K562 (cell line): ENCODE measurements around the gene TTC27. TPM values are rescaled to one million over a fixed set of nuclear protein-coding genes. Genes with fewer than 3 reads are reported as not detected.

Source experiments
- ADNP ChIP-seq: fragments of 200-800 bp; sonication (Bioruptor generic); IDR thresholded peaks from 2 replicates; pipeline ENCODE4 v1.6.1; 2016; ENCODE audit warnings: missing genetic modification characterization, missing compliant biosample characterization
- ARHGAP35 ChIP-seq: fragments of 450-650 bp; IDR thresholded peaks from 2 replicates; pipeline ENCODE4 v1.6.1; 2018; ENCODE audit not compliant: partially characterized antibody
- ARNT ChIP-seq, 2 experiments: fragments of 450-650 bp; IDR thresholded peaks; 2 replicates each; pipeline ENCODE4 v1.6.1; 2016; ENCODE audit warnings: mild to moderate bottlenecking in 1 of 2
- ELF2 ChIP-seq: fragments of 250-450 bp; sonication (Bioruptor Pico); IDR thresholded peaks from 2 replicates; pipeline ENCODE4 v1.5.0; 2021; ENCODE audit warnings: mild to moderate bottlenecking
- FUS ChIP-seq: fragments of 200-400 bp; formaldehyde crosslinking; optimal IDR thresholded peaks from 2 replicates; pipeline ENCODE3; 2017; ENCODE audit warnings: low read depth, low read length
- GATAD2B ChIP-seq: fragments of 450-650 bp; IDR thresholded peaks from 2 replicates; pipeline ENCODE4 v1.6.1; 2017; ENCODE audit warnings: mild to moderate bottlenecking, borderline replicate concordance
- HES1 ChIP-seq: fragments of 450-650 bp; IDR thresholded peaks from 2 replicates; pipeline ENCODE4 v1.6.1; 2016; ENCODE audit warnings: low read depth, mild to moderate bottlenecking, moderate library complexity
- ID3 ChIP-seq, 2 experiments: fragments of 250-450 bp in 1 of 2; fragments of 450-650 bp in 1 of 2; sonication (Bioruptor Pico) in 1 of 2; IDR thresholded peaks; 2 replicates each; pipeline versions ENCODE4 v1.6.1 to v1.8.0; 2016 to 2021; ENCODE audit warnings: mild to moderate bottlenecking in 2 of 2, moderate library complexity in 2 of 2, missing compliant biosample characterization in 1 of 2, missing genetic modification characterization in 1 of 2
- KLF13 ChIP-seq: fragments of 450-650 bp; IDR thresholded peaks from 2 replicates; pipeline ENCODE4 v1.6.1; 2016; ENCODE audit warnings: missing genetic modification characterization, low read depth, mild to moderate bottlenecking, missing compliant biosample characterization, moderate library complexity, borderline replicate concordance
- MEIS2 ChIP-seq: fragments of 450-650 bp; IDR thresholded peaks from 2 replicates; pipeline ENCODE4 v1.6.1; 2014; ENCODE audit warnings: mild to moderate bottlenecking; ENCODE audit not compliant: partially characterized antibody
- NFE2 ChIP-seq: IDR thresholded peaks from 2 replicates; pipeline ENCODE4 v1.6.1; 2014; ENCODE audit warnings: antibody characterized with exemption, low read depth
- PHF21A ChIP-seq: fragments of 450-650 bp; IDR thresholded peaks from 2 replicates; pipeline ENCODE4 v1.6.1; 2017; ENCODE audit warnings: low read depth, borderline replicate concordance
- POU5F1 ChIP-seq: fragments of 150-350 bp; IDR thresholded peaks from 2 replicates; pipeline ENCODE4 v1.6.1; 2014; ENCODE audit warnings: borderline replicate concordance, low read length, low read depth, mild to moderate bottlenecking; ENCODE audit not compliant: partially characterized antibody
- RNF2 ChIP-seq: sonication (generic); IDR thresholded peaks from 2 replicates; pipeline ENCODE4 v1.6.1; 2016
- TCF7 ChIP-seq: sonication (generic); IDR thresholded peaks from 2 replicates; pipeline ENCODE4 v1.6.1; 2016; ENCODE audit warnings: antibody characterized with exemption, borderline replicate concordance
- TEAD4 ChIP-seq, 2 experiments: sonication (generic) in 1 of 2; formaldehyde crosslinking in 1 of 2; IDR thresholded peaks; 2 replicates each; pipeline versions ENCODE4 v1.6.1 to v1.8.0; 2012 to 2022; ENCODE audit warnings: borderline replicate concordance in 1 of 2, inconsistent platforms in 1 of 2, low read length in 1 of 2, mild to moderate bottlenecking in 1 of 2, missing genetic modification reagents in 1 of 2
- ZBTB12 ChIP-seq: fragments of 250-450 bp; sonication (Bioruptor Pico); IDR thresholded peaks from 2 replicates; pipeline ENCODE4 v1.4.0; 2020
- ZNF3 ChIP-seq: fragments of 250-450 bp; sonication (Bioruptor Pico); IDR thresholded peaks from 2 replicates; pipeline ENCODE4 v1.5.0; 2021; ENCODE audit warnings: mild to moderate bottlenecking, moderate library complexity
- ZNF395 ChIP-seq: fragments of 200-800 bp; sonication (Bioruptor generic); IDR thresholded peaks from 2 replicates; pipeline ENCODE4 v1.6.1; 2017; ENCODE audit warnings: missing genetic modification characterization, missing compliant biosample characterization
- ZNF717 ChIP-seq: fragments of 250-450 bp; sonication (Bioruptor Pico); IDR thresholded peaks from 2 replicates; pipeline ENCODE4 v1.5.0; 2021
- polyA plus RNA-seq, 8 experiments: library from polyadenylated mRNA; depleted of rRNA in 4 of 8; stranded (reverse) in 5 of 8; unstranded in 3 of 8; fragments of >200 nt; fragmentation: Nextera tagmentation in 2 of 8; fragmentation: Illumina TruSeq in 1 of 8; extraction: Ambion mirVana in 2 of 8; extraction: Trizol in 1 of 8; gene quantifications; 2 replicates each; pipeline versions ENCODE4 v1.2.1 to v1.2.3, GENCODE V29; 2011 to 2014; ENCODE audit warnings: inconsistent platforms in 1 of 8, missing spikeins in 1 of 8
- total RNA-seq, 7 experiments: library from RNA; depleted of rRNA in 6 of 7; stranded (reverse); fragments of >200 nt in 6 of 7; fragmentation: Illumina TruSeq in 2 of 7; extraction: Trizol in 2 of 7; gene quantifications; 2 replicates each; pipeline versions ENCODE4 v1.2.1 to v1.2.3, GENCODE V29; 2011 to 2021; ENCODE audit warnings: low replicate concordance in 1 of 7

The TTC27 gene
- total and polyA plus RNA-seq, 9 of the 15 experiments (the other 6 are each of a cell fraction or from before 2014, with no cell fraction given): 44.3 to 93.4 (median 57.3) TPM

GRCh38 chr2:32768387-32769174 is 140.7 kb downstream of the TTC27 start (continued):
- TF ChIP-seq HES1: peak; percentile 94
- TF ChIP-seq POU5F1: no peak
- TF ChIP-seq ZNF717 (CRISPR knock-in tag): no peak
- no peak for TF ChIP-seq KLF13 (tag)
- no peak for TF ChIP-seq ZBTB12 (CRISPR knock-in tag)
- no peak for TF ChIP-seq FUS
- peak; percentile 29; the same call in 1 of the 2 replicates for TF ChIP-seq TCF7
- peak; percentile 78 for TF ChIP-seq ZNF395
- no peak for TF ChIP-seq ZNF3
- TF ChIP-seq ARHGAP35: no peak
- no peak for TF ChIP-seq PHF21A
- TF ChIP-seq ID3 (CRISPR knock-in tag; IDR thresholded peaks at IDR 0.05): no peak
- TF ChIP-seq ID3 (tag; IDR thresholded peaks at IDR 0.05): peak; percentile 48; the same call in 1 of the 2 replicates
- peak; percentile 81 for TF ChIP-seq NFE2
- peak; percentile 83 to 96; a peak in 3 of 4 replicates for TF ChIP-seq ARNT (IDR thresholded peaks at IDR 0.05)
- TF ChIP-seq TEAD4 (IDR thresholded peaks at IDR 0.05; ENCODE audit: low read length): peak; percentile 100
- TF ChIP-seq TEAD4 (CRISPR knock-in tag; IDR thresholded peaks at IDR 0.05; ENCODE audit: borderline replicate concordance): no peak
- TF ChIP-seq ELF2: no peak
- peak; percentile 81 for TF ChIP-seq RNF2
- TF ChIP-seq MEIS2: peak; percentile 85
- peak; percentile 79 for TF ChIP-seq ADNP
- peak; percentile 97 for TF ChIP-seq GATAD2B
